Endothelial cell of umbilical vein (primary cell): ENCODE results near the gene ARHGEF28.

Experiments used
- EZH2 ChIP-seq: IDR thresholded peaks from 2 replicates; pipeline ENCODE4 v1.6.1; 2012; ENCODE audit warnings: borderline replicate concordance, low read depth, mild to moderate bottlenecking, moderate library complexity, low read length, inconsistent platforms; ENCODE audit not compliant: severe bottlenecking
- FOS ChIP-seq: IDR thresholded peaks from 2 replicates; pipeline ENCODE4 v1.6.1; 2011; ENCODE audit warnings: mild to moderate bottlenecking, low read length, moderate library complexity, borderline replicate concordance; ENCODE audit not compliant: insufficient read depth
- MAX ChIP-seq: IDR thresholded peaks from 2 replicates; pipeline ENCODE4 v1.6.1; 2011; ENCODE audit not compliant: insufficient read depth, insufficient read length
- MYC ChIP-seq: IDR thresholded peaks from one replicate; pipeline ENCODE4 v1.6.1; 2011; ENCODE audit warnings: mild to moderate bottlenecking, low read depth, low read length
- POLR2A ChIP-seq: IDR thresholded peaks from 2 replicates; pipeline ENCODE4 v1.6.1; 2012; ENCODE audit warnings: low read depth, mild to moderate bottlenecking, control low read depth, low read length
- POLR2AphosphoS5 ChIP-seq: IDR thresholded peaks from 2 replicates; pipeline ENCODE4 v1.6.1; 2012; ENCODE audit warnings: low read depth, mild to moderate bottlenecking, control low read depth, low read length, moderate library complexity; ENCODE audit not compliant: insufficient read depth
- TF ChIP-seq, protein P1 (sequence below), 2 donors: IDR thresholded peaks; 1 replicate in 1 of 2; 2 replicates in 1 of 2; pipeline ENCODE4 v1.5.1; 2011; ENCODE audit warnings: low read length in 2 of 2, mild to moderate bottlenecking in 2 of 2, moderate library complexity in 2 of 2, control low read depth in 1 of 2, inconsistent platforms in 1 of 2, low read depth in 1 of 2; ENCODE audit not compliant: insufficient read depth in 1 of 2; ENCODE audit errors: extremely low read depth in 1 of 2

DNA sequence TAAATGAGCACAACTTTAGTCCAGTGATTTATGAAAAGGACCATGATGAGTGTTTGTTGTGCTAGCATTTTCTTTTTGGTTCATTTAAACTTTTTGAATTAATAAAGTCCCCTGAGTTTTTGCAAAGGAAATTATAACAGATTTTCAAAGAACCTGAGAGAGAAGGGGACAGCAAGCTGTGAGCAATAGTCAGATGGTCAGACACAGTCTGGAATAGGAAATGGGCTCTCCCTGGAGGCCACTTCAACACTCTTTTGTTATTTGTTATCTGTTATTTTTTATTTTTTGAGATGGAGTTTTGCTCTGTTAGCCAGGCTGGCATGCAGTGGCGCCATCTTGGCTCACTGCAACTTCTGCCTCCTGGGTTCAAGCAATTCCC, 171.1 kb downstream of the ARHGEF28 start:
- TF ChIP-seq, protein P1, sequence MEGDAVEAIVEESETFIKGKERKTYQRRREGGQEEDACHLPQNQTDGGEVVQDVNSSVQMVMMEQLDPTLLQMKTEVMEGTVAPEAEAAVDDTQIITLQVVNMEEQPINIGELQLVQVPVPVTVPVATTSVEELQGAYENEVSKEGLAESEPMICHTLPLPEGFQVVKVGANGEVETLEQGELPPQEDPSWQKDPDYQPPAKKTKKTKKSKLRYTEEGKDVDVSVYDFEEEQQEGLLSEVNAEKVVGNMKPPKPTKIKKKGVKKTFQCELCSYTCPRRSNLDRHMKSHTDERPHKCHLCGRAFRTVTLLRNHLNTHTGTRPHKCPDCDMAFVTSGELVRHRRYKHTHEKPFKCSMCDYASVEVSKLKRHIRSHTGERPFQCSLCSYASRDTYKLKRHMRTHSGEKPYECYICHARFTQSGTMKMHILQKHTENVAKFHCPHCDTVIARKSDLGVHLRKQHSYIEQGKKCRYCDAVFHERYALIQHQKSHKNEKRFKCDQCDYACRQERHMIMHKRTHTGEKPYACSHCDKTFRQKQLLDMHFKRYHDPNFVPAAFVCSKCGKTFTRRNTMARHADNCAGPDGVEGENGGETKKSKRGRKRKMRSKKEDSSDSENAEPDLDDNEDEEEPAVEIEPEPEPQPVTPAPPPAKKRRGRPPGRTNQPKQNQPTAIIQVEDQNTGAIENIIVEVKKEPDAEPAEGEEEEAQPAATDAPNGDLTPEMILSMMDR (IDR thresholded peaks at IDR 0.05; ENCODE audit: extremely low read depth in 1 of 2, insufficient read depth in 1 of 2, low read depth in 1 of 2, low read length in 2 of 2): no peak
- no peak for TF ChIP-seq POLR2A
- no peak for TF ChIP-seq EZH2
- TF ChIP-seq POLR2AphosphoS5: no peak
- TF ChIP-seq MAX: no peak
- no peak for TF ChIP-seq FOS
- no peak for TF ChIP-seq MYC
